Activated CD4-positive, alpha-beta T cell treated with anti-CD3 and anti-CD28 coated beads, Interleukin-2, amount 10 ng/mL, durations not matched to agents 7 days and 5 days (primary cell): ENCODE results near the gene FBXO22. TPM values are rescaled to one million over a fixed set of nuclear protein-coding genes. Genes with fewer than 3 reads are reported as not detected.

Experiments
- CTCF ChIA-PET: fragments of 350-600 bp; sonication (Branson Sonifier 250); formaldehyde crosslinking; loops from one replicate; lab custom pipeline; 2021; ENCODE audit warnings: antibody characterized with exemption; lab: Charles Lee
- POLR2A ChIA-PET: fragments of 350-600 bp; sonication (Branson Sonifier 250); formaldehyde crosslinking; loops from one replicate; lab custom pipeline; 2021; ENCODE audit warnings: antibody characterized with exemption; lab: Charles Lee
- DNase-seq: peaks from one replicate; pipeline ENCODE4 v3.0.0-alpha.2; 2020
- H3K27ac Mint-ChIP-seq: one replicate; pipeline ENCODE4 v1.8.0; 2021; ENCODE audit warnings: mild to moderate bottlenecking, moderate library complexity, mixed read lengths
- H3K27me3 Mint-ChIP-seq: one replicate; pipeline ENCODE4 v1.8.0; 2021; ENCODE audit warnings: mixed read lengths
- H3K36me3 Mint-ChIP-seq: one replicate; pipeline ENCODE4 v1.8.0; 2021; ENCODE audit warnings: low read depth, mixed read lengths
- H3K4me1 Mint-ChIP-seq: one replicate; pipeline ENCODE4 v1.8.0; 2021; ENCODE audit warnings: mixed read lengths
- H3K4me3 Mint-ChIP-seq: one replicate; pipeline ENCODE4 v1.8.0; 2021; ENCODE audit warnings: mild to moderate bottlenecking, moderate library complexity, mixed read lengths
- H3K9me3 Mint-ChIP-seq: one replicate; pipeline ENCODE4 v1.8.0; 2021; ENCODE audit warnings: mixed read lengths
- total RNA-seq, 2 experiments: library from RNA; stranded (reverse); gene quantifications; one replicate each; pipeline ENCODE4 v1.2.3, GENCODE V29; 2021

FBXO22 gene
- total RNA-seq, 2 experiments from 2014 or later = 33.2 to 33.7 TPM

GRCh38 chr15:75923756-75924155 is 20.1 kb downstream of the FBXO22 start:
- Mint-ChIP-seq H3K4me3 (no peak overlapping the region), H3K4me1 (peaks cover 34% of the 10 kb centered on the region), H3K27ac (no peak overlapping the region), H3K9me3 (no peaks in the 10 kb centered on the region), H3K27me3 (no peaks in the 10 kb centered on the region), H3K36me3 (peaks cover 33% of the 10 kb centered on the region)
- peak; percentile 19 for DNase-seq
- CTCF ChIA-PET = interaction anchor here (1.3 kb wide), 1 partner anchor 101 kb away, joined by 3 read pairs; no protein-coding TSS in a partner anchor
- POLR2A ChIA-PET = interaction anchor here (0.5 kb wide), 1 partner anchor 23 kb away, joined by 5 read pairs; no protein-coding TSS in a partner anchor

GRCh38 chr15:75924576-75924975 is 20.9 kb downstream of the FBXO22 start:
- POLR2A ChIA-PET = no interaction called here
- Mint-ChIP-seq H3K4me3 (no peak overlapping the region), H3K27me3 (no peaks in the 10 kb centered on the region), H3K36me3 (peaks cover 32% of the 10 kb centered on the region), H3K9me3 (no peaks in the 10 kb centered on the region), H3K27ac (no peak overlapping the region), H3K4me1 (peaks cover 37% of the 10 kb centered on the region)
- CTCF ChIA-PET = interaction anchor here (1.3 kb wide), 1 partner anchor 102 kb away, joined by 3 read pairs; no protein-coding TSS in a partner anchor
- DNase-seq = no peak

- CTCF ChIA-PET = no interaction called here
- no peaks in the 10 kb centered on the region for H3K27me3 Mint-ChIP-seq
- H3K4me1 Mint-ChIP-seq = peaks cover 45% of the 10 kb centered on the region
- no peak overlapping the region for H3K4me3 Mint-ChIP-seq
- no peak overlapping the region for H3K27ac Mint-ChIP-seq
- DNase-seq = no peak
- POLR2A ChIA-PET = no interaction called here
- peaks cover 31% of the 10 kb centered on the region for H3K36me3 Mint-ChIP-seq
- no peaks in the 10 kb centered on the region for H3K9me3 Mint-ChIP-seq
Observed at GRCh38 chr15:75925440-75925839, 21.8 kb downstream of the FBXO22 start.

- peaks cover 37% of the 10 kb centered on the region for H3K36me3 Mint-ChIP-seq
- ChIA-PET CTCF (interaction anchor here (1.0 kb wide), 1 partner anchor 49 kb away, joined by 3 read pairs; no protein-coding TSS in a partner anchor), POLR2A (no interaction called here)
- peaks cover 49% of the 10 kb centered on the region for H3K4me1 Mint-ChIP-seq
- H3K27me3 Mint-ChIP-seq = no peaks in the 10 kb centered on the region
- DNase-seq = no peak
- no peak overlapping the region for H3K4me3 Mint-ChIP-seq
- H3K27ac Mint-ChIP-seq = no peak overlapping the region
- no peaks in the 10 kb centered on the region for H3K9me3 Mint-ChIP-seq
Observed at GRCh38 chr15:75926931-75927330, 23.3 kb downstream of the FBXO22 start.

- Mint-ChIP-seq H3K27ac (no peak overlapping the region), H3K4me3 (no peak overlapping the region), H3K27me3 (no peaks in the 10 kb centered on the region), H3K9me3 (no peaks in the 10 kb centered on the region), H3K4me1 (peaks cover 44% of the 10 kb centered on the region), H3K36me3 (peaks cover 38% of the 10 kb centered on the region)
- ChIA-PET CTCF (interaction anchor here (1.0 kb wide), 1 partner anchor 50 kb away, joined by 3 read pairs; no protein-coding TSS in a partner anchor), POLR2A (no interaction called here)
- no peak for DNase-seq
Observed at GRCh38 chr15:75927601-75928000, 23.9 kb downstream of the FBXO22 start.

- H3K4me1 Mint-ChIP-seq = peaks cover 33% of the 10 kb centered on the region
- no peak overlapping the region for H3K4me3 Mint-ChIP-seq
- no peaks in the 10 kb centered on the region for H3K9me3 Mint-ChIP-seq
- H3K27ac Mint-ChIP-seq = no peak overlapping the region
- no peak for DNase-seq
- CTCF ChIA-PET = interaction anchor here (0.5 to 0.7 kb wide), 2 partner anchors 13 to 212 kb away, joined by 5 read pairs; no protein-coding TSS in a partner anchor
- no peaks in the 10 kb centered on the region for H3K27me3 Mint-ChIP-seq
- H3K36me3 Mint-ChIP-seq = peaks cover 39% of the 10 kb centered on the region
- POLR2A ChIA-PET = interaction anchor here (0.7 kb wide), 1 partner anchor 33 kb away, joined by 7 read pairs; no protein-coding TSS in a partner anchor
Observed at GRCh38 chr15:75928680-75929608, 25.3 kb downstream of the FBXO22 start.

GRCh38 chr15:75929799-75930565 is 26.3 kb downstream of the FBXO22 start:
- Mint-ChIP-seq H3K36me3 (peaks cover 41% of the 10 kb centered on the region), H3K9me3 (no peaks in the 10 kb centered on the region), H3K27ac (peak overlapping the region; percentile 4)

GRCh38 chr15:75930866-75931265 is 27.2 kb downstream of the FBXO22 start:
- no peak for DNase-seq

More at GRCh38 chr15:75929799-75930565, 26.3 kb downstream of the FBXO22 start:
- H3K4me3 Mint-ChIP-seq = no peak overlapping the region
- ChIA-PET CTCF (interaction anchor here (0.7 to 1.5 kb wide), 2 partner anchors 14 to 15 kb away, joined by 4 to 5 read pairs; no protein-coding TSS in a partner anchor), POLR2A (interaction anchor here (0.6 kb wide), 1 partner anchor 11 kb away, joined by 3 read pairs; no protein-coding TSS in a partner anchor)
- no peak for DNase-seq
- H3K4me1 Mint-ChIP-seq = peaks cover 27% of the 10 kb centered on the region
- H3K27me3 Mint-ChIP-seq = no peaks in the 10 kb centered on the region

GRCh38 chr15:75942464-75942863 is 38.8 kb downstream of the FBXO22 start:
- POLR2A ChIA-PET = no interaction called here
- CTCF ChIA-PET = interaction anchor here (1.0 kb wide), 1 partner anchor 29 kb away, joined by 4 read pairs; no protein-coding TSS in a partner anchor
- H3K27ac Mint-ChIP-seq = no peak overlapping the region
- H3K4me1 Mint-ChIP-seq = no peaks in the 10 kb centered on the region
- H3K27me3 Mint-ChIP-seq = peaks cover 27% of the 10 kb centered on the region
- DNase-seq = no peak
- H3K36me3 Mint-ChIP-seq = peaks cover 22% of the 10 kb centered on the region
- H3K9me3 Mint-ChIP-seq = no peaks in the 10 kb centered on the region
- no peak overlapping the region for H3K4me3 Mint-ChIP-seq

More at GRCh38 chr15:75930866-75931265, 27.2 kb downstream of the FBXO22 start:
- Mint-ChIP-seq H3K4me1 (peaks cover 21% of the 10 kb centered on the region), H3K36me3 (peaks cover 42% of the 10 kb centered on the region), H3K27me3 (no peaks in the 10 kb centered on the region), H3K9me3 (no peaks in the 10 kb centered on the region), H3K4me3 (no peak overlapping the region), H3K27ac (no peak overlapping the region)
- POLR2A ChIA-PET = no interaction called here
- CTCF ChIA-PET = interaction anchor here (1.5 kb wide), 1 partner anchor 16 kb away, joined by 4 read pairs; no protein-coding TSS in a partner anchor

GRCh38 chr15:75943246-75943645 is 39.6 kb downstream of the FBXO22 start:
- Mint-ChIP-seq H3K4me3 (no peak overlapping the region), H3K27ac (no peak overlapping the region), H3K9me3 (no peaks in the 10 kb centered on the region), H3K4me1 (no peaks in the 10 kb centered on the region), H3K36me3 (peaks cover 14% of the 10 kb centered on the region), H3K27me3 (peaks cover 32% of the 10 kb centered on the region)
- POLR2A ChIA-PET = no interaction called here
- no peak for DNase-seq
- CTCF ChIA-PET = no interaction called here

- H3K36me3 Mint-ChIP-seq = peaks cover 9% of the 10 kb centered on the region
- no peak overlapping the region for H3K27ac Mint-ChIP-seq
- no peak for DNase-seq
- H3K27me3 Mint-ChIP-seq = peaks cover 32% of the 10 kb centered on the region
- H3K4me3 Mint-ChIP-seq = no peak overlapping the region
- CTCF ChIA-PET = no interaction called here
- POLR2A ChIA-PET = no interaction called here
- no peaks in the 10 kb centered on the region for H3K4me1 Mint-ChIP-seq
- H3K9me3 Mint-ChIP-seq = no peaks in the 10 kb centered on the region
Observed at GRCh38 chr15:75943713-75944215, 40.1 kb downstream of the FBXO22 start.

- Mint-ChIP-seq H3K9me3 (no peaks in the 10 kb centered on the region), H3K36me3 (no peaks in the 10 kb centered on the region), H3K27ac (no peak overlapping the region), H3K27me3 (peaks cover 43% of the 10 kb centered on the region), H3K4me1 (no peaks in the 10 kb centered on the region), H3K4me3 (no peak overlapping the region)
- CTCF ChIA-PET = no interaction called here
- no peak for DNase-seq
- POLR2A ChIA-PET = interaction anchor here (0.6 kb wide), 1 partner anchor 119 kb away, joined by 4 read pairs; no protein-coding TSS in a partner anchor
Observed at GRCh38 chr15:75945953-75946352, 42.3 kb downstream of the FBXO22 start.
